Measurements from ENCODE around the gene TENM4. TPM values are rescaled to one million over a fixed set of nuclear protein-coding genes. Genes with fewer than 3 reads are reported as not detected.

TENM4 gene
- total RNA-seq, 1 donor from 2014 or later, result 11.9 TPM

DNA sequence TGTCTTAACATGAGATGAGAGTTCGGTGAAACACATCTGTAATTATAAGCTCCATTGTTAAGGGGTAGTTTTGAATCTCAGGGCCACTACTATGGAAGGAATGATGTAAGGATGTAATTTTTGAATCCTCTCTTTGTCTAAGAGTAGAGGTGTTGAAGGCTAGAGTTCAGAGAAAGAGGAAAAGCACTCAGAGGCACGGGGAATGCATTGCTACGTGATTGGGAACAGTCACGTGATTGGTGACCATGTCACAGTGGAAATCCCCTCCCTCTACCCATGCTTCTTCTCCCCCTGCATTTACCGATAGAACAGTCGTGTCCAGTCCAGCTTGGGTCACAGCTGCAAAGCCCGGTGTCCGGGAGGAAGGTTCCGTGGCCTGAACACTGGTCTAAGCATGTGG, 635.8 kb downstream of the TENM4 start:
- TF ChIP-seq, protein P1, sequence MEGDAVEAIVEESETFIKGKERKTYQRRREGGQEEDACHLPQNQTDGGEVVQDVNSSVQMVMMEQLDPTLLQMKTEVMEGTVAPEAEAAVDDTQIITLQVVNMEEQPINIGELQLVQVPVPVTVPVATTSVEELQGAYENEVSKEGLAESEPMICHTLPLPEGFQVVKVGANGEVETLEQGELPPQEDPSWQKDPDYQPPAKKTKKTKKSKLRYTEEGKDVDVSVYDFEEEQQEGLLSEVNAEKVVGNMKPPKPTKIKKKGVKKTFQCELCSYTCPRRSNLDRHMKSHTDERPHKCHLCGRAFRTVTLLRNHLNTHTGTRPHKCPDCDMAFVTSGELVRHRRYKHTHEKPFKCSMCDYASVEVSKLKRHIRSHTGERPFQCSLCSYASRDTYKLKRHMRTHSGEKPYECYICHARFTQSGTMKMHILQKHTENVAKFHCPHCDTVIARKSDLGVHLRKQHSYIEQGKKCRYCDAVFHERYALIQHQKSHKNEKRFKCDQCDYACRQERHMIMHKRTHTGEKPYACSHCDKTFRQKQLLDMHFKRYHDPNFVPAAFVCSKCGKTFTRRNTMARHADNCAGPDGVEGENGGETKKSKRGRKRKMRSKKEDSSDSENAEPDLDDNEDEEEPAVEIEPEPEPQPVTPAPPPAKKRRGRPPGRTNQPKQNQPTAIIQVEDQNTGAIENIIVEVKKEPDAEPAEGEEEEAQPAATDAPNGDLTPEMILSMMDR (IDR thresholded peaks at IDR 0.05), result no peak
- no peak overlapping the region for H3K4me3 ChIP-seq
- H3K4me1 ChIP-seq, result peaks cover 17 to 28% of the 10 kb centered on the region in 2 donors
- no peaks in the 10 kb centered on the region for H3K36me3 ChIP-seq
- no peaks in the 10 kb centered on the region for H3K27me3 ChIP-seq
- no peak overlapping the region for H3K27ac ChIP-seq
- no peaks in the 10 kb centered on the region for H3K9me3 ChIP-seq
- DNase-seq (ENCODE audit: low spot score in 2 of 2), result no peak
- intact Hi-C loops (cut with DNase I), result loop anchor here (5.0 kb wide), 3 partner anchors 108 to 632 kb away; no protein-coding TSS in a partner anchor

GRCh38 chr11:78803995-78804394, 636.8 kb downstream of the TENM4 start:
- H3K9me3 ChIP-seq, result no peaks in the 10 kb centered on the region
- no peaks in the 10 kb centered on the region for H3K36me3 ChIP-seq
- DNase-seq (ENCODE audit: low spot score in 2 of 2), result no peak
- H3K4me1 ChIP-seq, result peaks cover 19 to 30% of the 10 kb centered on the region in 2 donors
- TF ChIP-seq, protein P1 (IDR thresholded peaks at IDR 0.05), result no peak
- no peak overlapping the region for H3K27ac ChIP-seq
- no peak overlapping the region for H3K4me3 ChIP-seq
- H3K27me3 ChIP-seq, result no peaks in the 10 kb centered on the region
- intact Hi-C loops (cut with DNase I), result loop anchor here (5.0 kb wide), 3 partner anchors 107 to 633 kb away; no protein-coding TSS in a partner anchor

GRCh38 chr11:78802058-78802761, 638.6 kb downstream of the TENM4 start:
- H3K4me1 ChIP-seq, result peaks cover 19 to 30% of the 10 kb centered on the region in 2 donors
- no peaks in the 10 kb centered on the region for H3K9me3 ChIP-seq
- H3K27me3 ChIP-seq, result no peaks in the 10 kb centered on the region
- H3K4me3 ChIP-seq, result no peak overlapping the region
- no peak for DNase-seq (ENCODE audit: low spot score in 2 of 2)
- intact Hi-C loops (cut with DNase I), result loop anchor here (5.0 kb wide), 3 partner anchors 105 to 635 kb away; no protein-coding TSS in a partner anchor
- peak overlapping the region; percentile 69 to 75 for H3K27ac ChIP-seq
- H3K36me3 ChIP-seq, result no peaks in the 10 kb centered on the region
- TF ChIP-seq, protein P1 (IDR thresholded peaks at IDR 0.05), result no peak

- no peaks in the 10 kb centered on the region for H3K9me3 ChIP-seq
Measured at GRCh38 chr11:78801161-78801884, 639.5 kb downstream of the TENM4 start.

DNA sequence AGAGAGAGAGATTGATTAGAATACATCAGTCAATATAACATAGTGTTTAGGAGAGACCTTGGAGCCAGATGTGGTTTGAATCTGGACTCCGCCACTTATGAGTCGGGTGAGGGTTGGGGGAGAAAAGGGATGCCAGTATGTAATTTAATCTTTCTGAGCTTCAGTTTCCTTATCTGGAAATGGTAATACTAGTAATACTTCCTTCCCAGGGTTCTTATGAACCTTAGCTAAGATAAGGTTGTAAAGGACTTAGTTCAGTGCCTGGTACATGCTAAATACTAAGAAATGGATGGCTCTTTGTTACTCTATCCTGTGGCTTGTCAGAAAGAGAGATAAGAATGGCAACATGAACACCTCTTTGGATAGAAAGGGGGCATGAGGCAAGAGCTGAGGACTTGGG, 640.1 kb downstream of the TENM4 start:
- H3K27ac ChIP-seq, result peak overlapping the region; percentile 69 to 75

More at GRCh38 chr11:78801161-78801884, 639.5 kb downstream of the TENM4 start:
- TF ChIP-seq, protein P1 (IDR thresholded peaks at IDR 0.05), result no peak
- intact Hi-C loops (cut with DNase I), result loop anchor here (5.0 kb wide), 3 partner anchors 104 to 636 kb away; no protein-coding TSS in a partner anchor
- Histone ChIP-seq H3K4me3 (no peak overlapping the region), H3K27ac (peak overlapping the region; percentile 69 to 75), H3K4me1 (peaks cover 19 to 30% of the 10 kb centered on the region in 2 donors), H3K27me3 (no peaks in the 10 kb centered on the region), H3K36me3 (no peaks in the 10 kb centered on the region)
- DNase-seq (ENCODE audit: low spot score in 2 of 2), result peak in 1 of 2 donors; percentile 83

More for the DNA sequence above, 640.1 kb downstream of the TENM4 start:
- intact Hi-C loops (cut with DNase I), result loop anchor here (5.0 kb wide), 3 partner anchors 103 to 637 kb away; no protein-coding TSS in a partner anchor
- no peak for DNase-seq (ENCODE audit: low spot score in 2 of 2)
- Histone ChIP-seq H3K4me1 (peaks cover 19 to 30% of the 10 kb centered on the region in 2 donors), H3K4me3 (no peak overlapping the region), H3K27me3 (no peaks in the 10 kb centered on the region), H3K9me3 (no peaks in the 10 kb centered on the region), H3K36me3 (no peaks in the 10 kb centered on the region)
- TF ChIP-seq, protein P1 (IDR thresholded peaks at IDR 0.05), result no peak
